Activated CD4-positive, CD25-positive, alpha-beta regulatory T cell treated with anti-CD3 and anti-CD28 coated beads, Interleukin-2, amount 50 U/mL, for 24 hours (primary cell): Measurements from ENCODE around the gene FNDC11.

ENCODE experiments used
- ATAC-seq, 2 donors: fragments of 150-1000 bp; cut with Tn5 transposase; one replicate each; pipeline ENCODE4 v1.10.0; 2021; ENCODE audit warnings: mild to moderate bottlenecking in 1 of 2, moderate library complexity in 1 of 2

Gene FNDC11

GRCh38 chr20:63540417-63541186, 13.4 kb upstream of the FNDC11 start:
- no peak for ATAC-seq

- ATAC-seq: no peak
These were observed 12.6 kb upstream of the FNDC11 start for GRCh38 chr20:63541371-63541770.

GRCh38 chr20:63542031-63542559, 11.9 kb upstream of the FNDC11 start:
- ATAC-seq: no peak

GRCh38 chr20:63542696-63543095, 11.3 kb upstream of the FNDC11 start:
- ATAC-seq: no peak

GRCh38 chr20:63543131-63543530, 10.8 kb upstream of the FNDC11 start:
- ATAC-seq: no peak

GRCh38 chr20:63543733-63544132, 10.2 kb upstream of the FNDC11 start:
- ATAC-seq: no peak

GRCh38 chr20:63544241-63544957, 9.6 kb upstream of the FNDC11 start:
- ATAC-seq: no peak

GRCh38 chr20:63544958-63545516, 8.9 kb upstream of the FNDC11 start:
- no peak for ATAC-seq

- ATAC-seq: no peak
These were observed 8.1 kb upstream of the FNDC11 start for GRCh38 chr20:63545814-63546213.

GRCh38 chr20:63546256-63546955, 7.6 kb upstream of the FNDC11 start:
- peak in 1 of 2 donors; percentile 3 for ATAC-seq

- ATAC-seq: no peak
These were observed 6.8 kb upstream of the FNDC11 start for GRCh38 chr20:63546956-63547724.

GRCh38 chr20:63547725-63548480, 6.1 kb upstream of the FNDC11 start, which contains the start of gene SRMS:
SRMS (minus strand) TSS chr20:63547749; CDS start chr20:63547463, 286 bp downstream.
- ATAC-seq: no peak

- no peak for ATAC-seq
These were observed 5.4 kb upstream of the FNDC11 start for GRCh38 chr20:63548542-63548941.

- ATAC-seq: no peak
These were observed 4.9 kb upstream of the FNDC11 start for GRCh38 chr20:63549019-63549418.

GRCh38 chr20:63549679-63550282, 4.2 kb upstream of the FNDC11 start:
- ATAC-seq: no peak

- ATAC-seq: no peak
These were observed 2.9 kb upstream of the FNDC11 start for GRCh38 chr20:63551068-63551467.

GRCh38 chr20:63552481-63553249, 1.3 kb upstream of the FNDC11 start:
- ATAC-seq: peak; percentile 30 to 44

- peak; percentile 61 to 66 for ATAC-seq
These were observed 567 bp upstream of the FNDC11 start for GRCh38 chr20:63553251-63553932.
